ENCODE data around the gene TRABD2B. TPM values are rescaled to one million over a fixed set of nuclear protein-coding genes. Genes with fewer than 3 reads are reported as not detected.
A peak's percentile ranks its signal among the peaks of the same experiment; 100 is the strongest.

The TRABD2B gene
- total RNA-seq, 2 experiments from 2014 or later: not detected

GRCh38 chr1:47761201-47761930 lies 235.8 kb downstream of the TRABD2B start:
- Mint-ChIP-seq H3K4me3 (no peak overlapping the region), H3K4me1 (no peaks in the 10 kb centered on the region), H3K9me3 (no peaks in the 10 kb centered on the region), H3K36me3 (ENCODE audit: low read depth) (no peaks in the 10 kb centered on the region), H3K27me3 (no peaks in the 10 kb centered on the region), H3K27ac (no peak overlapping the region)
- no peak for DNase-seq
- ChIA-PET POLR2A (no interaction called here), CTCF (no interaction called here)

GRCh38 chr1:47759936-47760629 lies 237.1 kb downstream of the TRABD2B start:
- ChIA-PET CTCF (no interaction called here), POLR2A (no interaction called here)
- Mint-ChIP-seq H3K4me1 (no peaks in the 10 kb centered on the region), H3K27me3 (no peaks in the 10 kb centered on the region), H3K4me3 (no peak overlapping the region), H3K36me3 (ENCODE audit: low read depth) (no peaks in the 10 kb centered on the region), H3K27ac (no peak overlapping the region), H3K9me3 (no peaks in the 10 kb centered on the region)
- DNase-seq: no peak

GRCh38 chr1:47759251-47759935 lies 237.8 kb downstream of the TRABD2B start:
- ChIA-PET CTCF (no interaction called here), POLR2A (no interaction called here)
- Mint-ChIP-seq H3K27ac (no peak overlapping the region), H3K9me3 (no peaks in the 10 kb centered on the region), H3K27me3 (no peaks in the 10 kb centered on the region), H3K4me1 (no peaks in the 10 kb centered on the region), H3K4me3 (no peak overlapping the region), H3K36me3 (ENCODE audit: low read depth) (no peaks in the 10 kb centered on the region)
- DNase-seq: no peak

GRCh38 chr1:47758341-47759250 lies 238.6 kb downstream of the TRABD2B start:
- no peaks in the 10 kb centered on the region for H3K9me3 Mint-ChIP-seq
- no peaks in the 10 kb centered on the region for H3K4me1 Mint-ChIP-seq
- DNase-seq: no peak
- H3K4me3 Mint-ChIP-seq: no peak overlapping the region
- no peaks in the 10 kb centered on the region for H3K27me3 Mint-ChIP-seq
- ChIA-PET CTCF (no interaction called here), POLR2A (no interaction called here)
- no peak overlapping the region for H3K27ac Mint-ChIP-seq
- H3K36me3 Mint-ChIP-seq (ENCODE audit: low read depth): no peaks in the 10 kb centered on the region

- Mint-ChIP-seq H3K27ac (no peak overlapping the region), H3K27me3 (no peaks in the 10 kb centered on the region), H3K4me1 (no peaks in the 10 kb centered on the region), H3K4me3 (no peak overlapping the region), H3K9me3 (no peaks in the 10 kb centered on the region), H3K36me3 (ENCODE audit: low read depth) (no peaks in the 10 kb centered on the region)
- CTCF ChIA-PET: no interaction called here
- POLR2A ChIA-PET: no interaction called here
- DNase-seq: no peak
Measured at GRCh38 chr1:47757226-47757975, 239.8 kb downstream of the TRABD2B start.

GRCh38 chr1:47756411-47756810 lies 240.8 kb downstream of the TRABD2B start:
- H3K4me3 Mint-ChIP-seq: no peak overlapping the region
- H3K4me1 Mint-ChIP-seq: no peaks in the 10 kb centered on the region
- POLR2A ChIA-PET: no interaction called here
- DNase-seq: no peak
- CTCF ChIA-PET: no interaction called here
- no peaks in the 10 kb centered on the region for H3K36me3 Mint-ChIP-seq (ENCODE audit: low read depth)
- no peaks in the 10 kb centered on the region for H3K9me3 Mint-ChIP-seq
- no peak overlapping the region for H3K27ac Mint-ChIP-seq
- H3K27me3 Mint-ChIP-seq: no peaks in the 10 kb centered on the region

- ChIA-PET CTCF (no interaction called here), POLR2A (no interaction called here)
- no peak overlapping the region for H3K4me3 Mint-ChIP-seq
- no peaks in the 10 kb centered on the region for H3K9me3 Mint-ChIP-seq
- no peaks in the 10 kb centered on the region for H3K36me3 Mint-ChIP-seq (ENCODE audit: low read depth)
- H3K27me3 Mint-ChIP-seq: no peaks in the 10 kb centered on the region
- DNase-seq: no peak
- H3K27ac Mint-ChIP-seq: no peak overlapping the region
- H3K4me1 Mint-ChIP-seq: no peaks in the 10 kb centered on the region
Measured at GRCh38 chr1:47756006-47756405, 241.2 kb downstream of the TRABD2B start.

- POLR2A ChIA-PET: no interaction called here
- H3K4me1 Mint-ChIP-seq: no peaks in the 10 kb centered on the region
- H3K27ac Mint-ChIP-seq: no peak overlapping the region
- no peaks in the 10 kb centered on the region for H3K36me3 Mint-ChIP-seq (ENCODE audit: low read depth)
- H3K27me3 Mint-ChIP-seq: no peaks in the 10 kb centered on the region
- CTCF ChIA-PET: interaction anchor here (1.2 kb wide), 1 partner anchor 11 kb away, joined by 4 read pairs; no protein-coding TSS in a partner anchor
- no peaks in the 10 kb centered on the region for H3K9me3 Mint-ChIP-seq
- no peak overlapping the region for H3K4me3 Mint-ChIP-seq
- DNase-seq: peak; percentile 55
Measured at GRCh38 chr1:47755101-47755990, 241.8 kb downstream of the TRABD2B start.

- ChIA-PET POLR2A (no interaction called here), CTCF (interaction anchor here (1.2 kb wide), 2 partner anchors 10 to 28 kb away, joined by 4 read pairs; no protein-coding TSS in a partner anchor)
- Mint-ChIP-seq H3K4me3 (no peak overlapping the region), H3K9me3 (no peaks in the 10 kb centered on the region), H3K36me3 (ENCODE audit: low read depth) (no peaks in the 10 kb centered on the region), H3K27me3 (no peaks in the 10 kb centered on the region), H3K4me1 (no peaks in the 10 kb centered on the region), H3K27ac (no peak overlapping the region)
- DNase-seq: no peak
Measured at GRCh38 chr1:47754221-47754620, 243.0 kb downstream of the TRABD2B start.

- DNase-seq: no peak
- Mint-ChIP-seq H3K4me1 (no peaks in the 10 kb centered on the region), H3K4me3 (no peak overlapping the region), H3K27ac (no peak overlapping the region), H3K27me3 (no peaks in the 10 kb centered on the region), H3K9me3 (no peaks in the 10 kb centered on the region), H3K36me3 (ENCODE audit: low read depth) (no peaks in the 10 kb centered on the region)
- ChIA-PET POLR2A (interaction anchor here (0.6 kb wide), 1 partner anchor 100 kb away, joined by 3 read pairs; no protein-coding TSS in a partner anchor), CTCF (interaction anchor here (1.2 kb wide), 1 partner anchor 28 kb away, joined by 4 read pairs; no protein-coding TSS in a partner anchor)
Measured at GRCh38 chr1:47753808-47754207, 243.4 kb downstream of the TRABD2B start.

- Mint-ChIP-seq H3K27me3 (no peaks in the 10 kb centered on the region), H3K36me3 (ENCODE audit: low read depth) (no peaks in the 10 kb centered on the region), H3K4me1 (no peaks in the 10 kb centered on the region), H3K9me3 (no peaks in the 10 kb centered on the region), H3K4me3 (no peak overlapping the region), H3K27ac (no peak overlapping the region)
- ChIA-PET CTCF (interaction anchor here (1.2 kb wide), 1 partner anchor 11 kb away, joined by 3 read pairs; no protein-coding TSS in a partner anchor), POLR2A (no interaction called here)
- DNase-seq: no peak
Measured at GRCh38 chr1:47752559-47752958, 244.6 kb downstream of the TRABD2B start.

All from activated CD4-positive, alpha-beta T cell treated with anti-CD3 and anti-CD28 coated beads, Interleukin-2, amount 10 ng/mL, durations not matched to agents 7 days and 5 days (primary cell).